Adipocyte (in vitro differentiated cells): ENCODE data around the gene MAPK9.
A peak's percentile ranks its signal among the peaks of the same experiment; 100 is the strongest.

Experiments
- DNase-seq: peaks from one replicate; pipeline ENCODE4 v3.0.0-alpha.2; 2015; ENCODE audit warnings: low read depth
- H3K27me3 ChIP-seq: replicated peaks from 2 replicates; pipeline ENCODE4 v1.7.0; 2013; ENCODE audit warnings: mild to moderate bottlenecking, low read length, moderate library complexity; ENCODE audit not compliant: control insufficient read depth, insufficient read depth
- H3K36me3 ChIP-seq: 2 replicates; pipeline ENCODE4 v1.7.0; 2013; ENCODE audit warnings: low read length, mild to moderate bottlenecking, moderate library complexity; ENCODE audit not compliant: control insufficient read depth, insufficient read depth, severe bottlenecking
- H3K4me1 ChIP-seq: 2 replicates; pipeline ENCODE4 v1.7.0; 2013; ENCODE audit warnings: mild to moderate bottlenecking, low read length, moderate library complexity; ENCODE audit not compliant: control insufficient read depth, insufficient read depth
- H3K4me3 ChIP-seq: 2 replicates; pipeline ENCODE4 v1.7.0; 2013; ENCODE audit warnings: mild to moderate bottlenecking, low read length, moderate library complexity
- H3K9ac ChIP-seq: 2 replicates; pipeline ENCODE4 v1.7.0; 2013; ENCODE audit warnings: mild to moderate bottlenecking, low read length, moderate library complexity
- H3K9me3 ChIP-seq: 2 replicates; pipeline ENCODE4 v1.7.0; 2013; ENCODE audit warnings: mild to moderate bottlenecking, low read length, moderate library complexity; ENCODE audit not compliant: control insufficient read depth

MAPK9 gene

GRCh38 chr5:180291943-180292831 lies at the start of gene MAPK9:
Gene MAPK9, minus strand, starts transcription at chr5:180292083. Its CDS starts 11,522 bp downstream, at chr5:180280561.
- peak; percentile 96 for DNase-seq
- H3K4me1 ChIP-seq = peaks cover 25% of the 10 kb centered on the region
- no peaks in the 10 kb centered on the region for H3K36me3 ChIP-seq
- H3K4me3 ChIP-seq = peak within 1 kb of the TSS; percentile 91
- no peaks in the 10 kb centered on the region for H3K27me3 ChIP-seq
- H3K9ac ChIP-seq = peak within 1 kb of the TSS; percentile 90
- no peaks in the 10 kb centered on the region for H3K9me3 ChIP-seq

- DNase-seq = no peak
- Histone ChIP-seq H3K9ac (no peak overlapping the region), H3K4me3 (no peak overlapping the region)
These were observed 49.7 kb upstream of the MAPK9 start for GRCh38 chr5:180341595-180341994.

GRCh38 chr5:180340856-180341255 lies 49.0 kb upstream of the MAPK9 start:
- DNase-seq = no peak
- H3K27me3 ChIP-seq = no peaks in the 10 kb centered on the region
- H3K9ac ChIP-seq = no peak overlapping the region
- H3K36me3 ChIP-seq = peaks cover 16% of the 10 kb centered on the region
- H3K4me1 ChIP-seq = peaks cover 62% of the 10 kb centered on the region
- H3K9me3 ChIP-seq = no peaks in the 10 kb centered on the region
- no peak overlapping the region for H3K4me3 ChIP-seq

More at GRCh38 chr5:180341595-180341994, 49.7 kb upstream of the MAPK9 start:
- H3K36me3 ChIP-seq = peaks cover 9% of the 10 kb centered on the region
- peaks cover 62% of the 10 kb centered on the region for H3K4me1 ChIP-seq
- no peaks in the 10 kb centered on the region for H3K9me3 ChIP-seq
- no peaks in the 10 kb centered on the region for H3K27me3 ChIP-seq

- Histone ChIP-seq H3K9ac (no peak overlapping the region), H3K4me3 (no peak overlapping the region), H3K27me3 (no peaks in the 10 kb centered on the region), H3K9me3 (no peaks in the 10 kb centered on the region), H3K4me1 (peaks cover 67% of the 10 kb centered on the region), H3K36me3 (peaks cover 28% of the 10 kb centered on the region)
- no peak for DNase-seq
These were observed 47.8 kb upstream of the MAPK9 start for GRCh38 chr5:180339583-180340183.

GRCh38 chr5:180338001-180338707 lies 46.3 kb upstream of the MAPK9 start:
- peak overlapping the region; percentile 30 for H3K9ac ChIP-seq
- no peak overlapping the region for H3K4me3 ChIP-seq
- H3K4me1 ChIP-seq = peaks cover 69% of the 10 kb centered on the region
- no peaks in the 10 kb centered on the region for H3K27me3 ChIP-seq
- H3K9me3 ChIP-seq = no peaks in the 10 kb centered on the region
- DNase-seq = no peak
- H3K36me3 ChIP-seq = peaks cover 35% of the 10 kb centered on the region

- DNase-seq = no peak
- Histone ChIP-seq H3K4me3 (no peak overlapping the region), H3K9ac (no peak overlapping the region), H3K36me3 (peaks cover 35% of the 10 kb centered on the region), H3K4me1 (peaks cover 66% of the 10 kb centered on the region), H3K9me3 (no peaks in the 10 kb centered on the region), H3K27me3 (no peaks in the 10 kb centered on the region)
These were observed 44.5 kb upstream of the MAPK9 start for GRCh38 chr5:180336234-180337020.

- Histone ChIP-seq H3K9me3 (no peaks in the 10 kb centered on the region), H3K4me1 (peaks cover 65% of the 10 kb centered on the region), H3K27me3 (no peaks in the 10 kb centered on the region), H3K4me3 (no peak overlapping the region), H3K9ac (no peak overlapping the region), H3K36me3 (peaks cover 35% of the 10 kb centered on the region)
- no peak for DNase-seq
These were observed 43.8 kb upstream of the MAPK9 start for GRCh38 chr5:180335614-180336233.

- no peaks in the 10 kb centered on the region for H3K27me3 ChIP-seq
- H3K36me3 ChIP-seq = peaks cover 35% of the 10 kb centered on the region
- H3K4me3 ChIP-seq = no peak overlapping the region
These were observed 43.1 kb upstream of the MAPK9 start for GRCh38 chr5:180334751-180335613.

GRCh38 chr5:180334176-180334575 lies 42.3 kb upstream of the MAPK9 start:
- no peak for DNase-seq
- Histone ChIP-seq H3K4me1 (peaks cover 70% of the 10 kb centered on the region), H3K9me3 (no peaks in the 10 kb centered on the region), H3K4me3 (no peak overlapping the region), H3K36me3 (peaks cover 42% of the 10 kb centered on the region), H3K9ac (peak overlapping the region; percentile 11), H3K27me3 (no peaks in the 10 kb centered on the region)

More at GRCh38 chr5:180334751-180335613, 43.1 kb upstream of the MAPK9 start:
- Histone ChIP-seq H3K9ac (peak overlapping the region; percentile 11), H3K4me1 (peaks cover 69% of the 10 kb centered on the region), H3K9me3 (no peaks in the 10 kb centered on the region)
- no peak for DNase-seq

- H3K9ac ChIP-seq = peak overlapping the region; percentile 11
- DNase-seq = peak; percentile 58
- peaks cover 68% of the 10 kb centered on the region for H3K4me1 ChIP-seq
- no peaks in the 10 kb centered on the region for H3K9me3 ChIP-seq
- H3K27me3 ChIP-seq = no peaks in the 10 kb centered on the region
- peaks cover 43% of the 10 kb centered on the region for H3K36me3 ChIP-seq
- H3K4me3 ChIP-seq = no peak overlapping the region
These were observed 41.8 kb upstream of the MAPK9 start for GRCh38 chr5:180333661-180334060.
